Brain (organoid and tissue), 1 donor: ENCODE results near the gene XNDC1N. TPM values are rescaled to one million over a fixed set of nuclear protein-coding genes. Genes with fewer than 3 reads are reported as not detected.

ENCODE experiments used
- polyA plus RNA-seq: library from polyadenylated mRNA; stranded (reverse); fragments of 350-450 nt; fragmentation: Illumina TruSeq; extraction: RNeasy Lipid Tissue Mini Kit (QIAGEN cat#74804); gene quantifications from one replicate; pipeline ENCODE4 v1.2.3, GENCODE V29; 2015; ENCODE audit warnings: low read depth, low replicate concordance; ENCODE audit not compliant: insufficient read depth

Gene XNDC1N
- polyA plus RNA-seq, 1 donor from 2014 or later, result 2.0 TPM

Other genes starting within 250 kb of the XNDC1N start
- gene DEFB108B, start 95.4 kb downstream of the XNDC1N start, polyA plus RNA-seq, result not detected
- gene DEFB131B, start 50.1 kb downstream of the XNDC1N start, polyA plus RNA-seq, result not detected
- 24.6 TPM for gene RNF121, start 452 bp upstream of the XNDC1N start, polyA plus RNA-seq
- gene IL18BP, start 70.3 kb upstream of the XNDC1N start, polyA plus RNA-seq, result 6.6 TPM
- gene NUMA1, start 151.9 kb upstream of the XNDC1N start, polyA plus RNA-seq, result 419 TPM
- 40.8 TPM for gene LRRC51, start 152.3 kb upstream of the XNDC1N start, polyA plus RNA-seq
- gene LAMTOR1, start 174.7 kb upstream of the XNDC1N start, polyA plus RNA-seq, result 180 TPM
- not detected for gene TOMT, start 177.3 kb upstream of the XNDC1N start, polyA plus RNA-seq
- gene ANAPC15, start 184.1 kb upstream of the XNDC1N start, polyA plus RNA-seq, result 105 TPM
- gene FOLR3, start 207.1 kb upstream of the XNDC1N start, polyA plus RNA-seq, result not detected